H1 (cell line): ENCODE results near the gene CHP2. TPM values are rescaled to one million over a fixed set of nuclear protein-coding genes. Genes with fewer than 3 reads are reported as not detected.

Source experiments
- CTCF ChIA-PET: fragments of 300-600 bp; sonication (Branson Sonifier 250); formaldehyde crosslinking; loops from one replicate; lab custom pipeline; 2021; ENCODE audit not compliant: partially characterized antibody; lab: Charles Lee
- POLR2A ChIA-PET: fragments of 300-600 bp; sonication (Branson Sonifier 250); formaldehyde crosslinking; loops from one replicate; lab custom pipeline; 2021; ENCODE audit warnings: inconsistent platforms; ENCODE audit not compliant: partially characterized antibody; lab: Charles Lee
- DNase-seq, 2 experiments: peaks; one replicate each; pipeline versions ENCODE4 v3.0.0 to v3.0.0-alpha.2; 2010 to 2022; ENCODE audit warnings: low spot score in 2 of 2, low read depth in 1 of 2, mixed read lengths in 1 of 2
- FAIRE-seq: peaks from 2 replicates; lab custom pipeline; 2011; peaks lifted over from hg19 to GRCh38; lab: Jason Lieb, UNC
- H2AFZ ChIP-seq: 2 replicates; pipeline ENCODE4 v1.8.1; 2012; ENCODE audit warnings: low read length, inconsistent platforms
- H2AK5ac ChIP-seq: 2 replicates; pipeline ENCODE4 v1.6.1; 2013; ENCODE audit warnings: low read depth, low read length
- H2BK120ac ChIP-seq: replicated peaks from 2 replicates; pipeline ENCODE3; 2013; ENCODE audit warnings: low read depth, low read length, inconsistent platforms
- H2BK12ac ChIP-seq: 2 replicates; pipeline ENCODE4 v1.6.1; 2013; ENCODE audit warnings: low read depth, low read length
- H2BK15ac ChIP-seq: 2 replicates; pipeline ENCODE4 v1.6.1; 2013; ENCODE audit warnings: low read length
- H2BK20ac ChIP-seq: 2 replicates; pipeline ENCODE4 v1.6.1; 2013; ENCODE audit warnings: low read length
- H2BK5ac ChIP-seq: 2 replicates; pipeline ENCODE4 v1.6.1; 2013; ENCODE audit warnings: low read depth, low read length
- H3K14ac ChIP-seq: 2 replicates; pipeline ENCODE4 v1.6.1; 2013; ENCODE audit warnings: inconsistent platforms; ENCODE audit not compliant: insufficient read length
- H3K18ac ChIP-seq: 2 replicates; pipeline ENCODE4 v1.6.1; 2013; ENCODE audit warnings: low read length; ENCODE audit errors: extremely low read depth
- H3K23ac ChIP-seq: 2 replicates; pipeline ENCODE4 v1.6.1; 2013; ENCODE audit warnings: inconsistent platforms; ENCODE audit not compliant: insufficient read length
- H3K23me2 ChIP-seq: 2 replicates; pipeline ENCODE4 v1.6.1; 2013; ENCODE audit warnings: low read depth, low read length
- H3K27ac ChIP-seq: 2 replicates; pipeline ENCODE4 v1.6.1; 2011; ENCODE audit warnings: low read depth, low read length, inconsistent platforms
- H3K27me3 ChIP-seq, 4 experiments: replicated peaks in 1 of 4; 1 replicate in 1 of 4; 2 replicates in 3 of 4; pipeline versions ENCODE4 v1.6.1 to v1.8.1; 2011 to 2013; ENCODE audit warnings: low read length in 3 of 4, mild to moderate bottlenecking in 3 of 4, inconsistent platforms in 2 of 4, mixed read lengths in 2 of 4, moderate library complexity in 1 of 4; ENCODE audit not compliant: control insufficient read depth in 3 of 4, insufficient read depth in 3 of 4; ENCODE audit errors: extremely low read depth in 1 of 4
- H3K36me3 ChIP-seq, 4 experiments: 2 replicates each; pipeline versions ENCODE4 v1.6.1 to v1.8.1; 2011 to 2013; ENCODE audit warnings: mild to moderate bottlenecking in 4 of 4, low read length in 3 of 4, moderate library complexity in 2 of 4, control low read depth in 1 of 4, inconsistent platforms in 1 of 4; ENCODE audit not compliant: insufficient read depth in 4 of 4, control insufficient read depth in 2 of 4
- H3K4ac ChIP-seq: replicated peaks from 2 replicates; pipeline ENCODE3; 2013; ENCODE audit warnings: low read length, low read depth, mixed read lengths, inconsistent platforms; ENCODE audit not compliant: insufficient read length
- H3K4me1 ChIP-seq, 4 experiments: replicated peaks in 1 of 4; 1 replicate in 1 of 4; 2 replicates in 3 of 4; pipeline versions ENCODE4 v1.6.1 to v1.8.1; 2011 to 2013; ENCODE audit warnings: low read length in 3 of 4, inconsistent platforms in 2 of 4, mixed read lengths in 1 of 4; ENCODE audit not compliant: insufficient read depth in 4 of 4, control insufficient read depth in 3 of 4
- H3K4me2 ChIP-seq, 2 experiments: 2 replicates each; pipeline versions ENCODE4 v1.6.1 to v1.8.1; 2011 to 2013; ENCODE audit warnings: low read depth in 2 of 2, low read length in 2 of 2, control low read depth in 1 of 2, inconsistent platforms in 1 of 2, mild to moderate bottlenecking in 1 of 2; ENCODE audit not compliant: insufficient read depth in 1 of 2
- H3K4me3 ChIP-seq, 4 experiments: fragments of 200-600, 300-600 bp in 1 of 4; sonication (generic), shearing (Covaris generic), sonication (Bioruptor Twin) in 1 of 4; 2 replicates each; pipeline versions ENCODE4 v1.5.1 to v1.8.1; 2011 to 2016; ENCODE audit warnings: low read length in 4 of 4, low read depth in 3 of 4, control low read depth in 2 of 4, inconsistent platforms in 2 of 4, mild to moderate bottlenecking in 2 of 4, mixed read lengths in 1 of 4, moderate library complexity in 1 of 4; ENCODE audit not compliant: insufficient read depth in 2 of 4; ENCODE audit errors: extremely low read depth in 1 of 4
- H3K56ac ChIP-seq: replicated peaks from 2 replicates; pipeline ENCODE3; 2013; ENCODE audit warnings: low read depth, mild to moderate bottlenecking, mixed read lengths, low read length, inconsistent platforms; ENCODE audit not compliant: insufficient read length
- H3K79me1 ChIP-seq: 2 replicates; pipeline ENCODE4 v1.6.1; 2013; ENCODE audit warnings: low read depth, low read length, control low read depth
- H3K79me2 ChIP-seq, 2 experiments: 2 replicates each; pipeline versions ENCODE4 v1.6.1 to v1.8.1; 2012 to 2013; ENCODE audit warnings: low read length in 2 of 2, mild to moderate bottlenecking in 2 of 2, inconsistent platforms in 1 of 2; ENCODE audit not compliant: insufficient read depth in 2 of 2, control insufficient read depth in 1 of 2
- H3K9ac ChIP-seq, 4 experiments: replicated peaks in 1 of 4; 1 replicate in 1 of 4; 2 replicates in 3 of 4; pipeline versions ENCODE4 v1.6.1 to v1.8.1; 2011 to 2013; ENCODE audit warnings: low read depth in 3 of 4, low read length in 3 of 4, control low read depth in 2 of 4, mild to moderate bottlenecking in 2 of 4, moderate library complexity in 2 of 4, inconsistent platforms in 1 of 4; ENCODE audit errors: extremely low read depth in 1 of 4
- H3K9me3 ChIP-seq, 2 experiments: 2 replicates each; pipeline versions ENCODE4 v1.6.1 to v1.8.1; 2012 to 2013; ENCODE audit warnings: mild to moderate bottlenecking in 2 of 2, moderate library complexity in 2 of 2, control low read depth in 1 of 2, inconsistent platforms in 1 of 2, low read depth in 1 of 2, low read length in 1 of 2, mixed read lengths in 1 of 2; ENCODE audit not compliant: insufficient read depth in 2 of 2
- H4K20me1 ChIP-seq, 2 experiments: replicated peaks in 1 of 2; 2 replicates each; pipeline versions ENCODE3 to v1.8.1; 2011 to 2013; ENCODE audit warnings: inconsistent platforms in 2 of 2, low read length in 2 of 2, mild to moderate bottlenecking in 1 of 2; ENCODE audit not compliant: insufficient read depth in 2 of 2, control insufficient read depth in 1 of 2
- H4K5ac ChIP-seq: 2 replicates; pipeline ENCODE4 v1.6.1; 2013; ENCODE audit warnings: low read length, low read depth, mixed read lengths, inconsistent platforms; ENCODE audit not compliant: insufficient read length
- H4K8ac ChIP-seq: 2 replicates; pipeline ENCODE4 v1.8.0; 2013; ENCODE audit warnings: mild to moderate bottlenecking, moderate library complexity, low read length, inconsistent platforms; ENCODE audit not compliant: insufficient read depth; ENCODE audit errors: extremely low read depth
- H4K91ac ChIP-seq: replicated peaks from 2 replicates; pipeline ENCODE3; 2013; ENCODE audit warnings: low read length, mixed read lengths, inconsistent platforms; ENCODE audit not compliant: insufficient read length
- KDM1A ChIP-seq: fragments of 200-600, 300-600 bp; sonication (generic); IDR thresholded peaks from 2 replicates; pipeline ENCODE4 v1.7.1; 2016; ENCODE audit warnings: mild to moderate bottlenecking, low read length, borderline replicate concordance
- YY1 ChIP-seq: IDR thresholded peaks from 2 replicates; pipeline ENCODE4 v1.6.1; 2011; ENCODE audit warnings: low read depth, mild to moderate bottlenecking, low read length
- WGBS, 2 experiments: shearing (Covaris generic) in 1 of 2; methylation state at CpG; one replicate each; pipeline versions ENCODE4 v1.1.6 to v1.1.7; 2013 to 2015; ENCODE audit warnings: low lambda C conversion rate in 2 of 2, mixed read lengths in 2 of 2, inconsistent platforms in 1 of 2, low coverage in 1 of 2, missing lambda C conversion rate in 1 of 2; ENCODE audit not compliant: insufficient replicate concordance in 2 of 2, insufficient coverage in 1 of 2, insufficient read length in 1 of 2; ENCODE audit errors: extremely low coverage in 1 of 2, missing lambda C conversion rate in 1 of 2; 5-methylcytosine and 5-hydroxymethylcytosine counted together
- polyA plus RNA-seq, 7 experiments: library from polyadenylated mRNA; depleted of rRNA in 3 of 7; stranded (reverse) in 5 of 7; unstranded in 2 of 7; fragments of >200 nt in 5 of 7; fragments of 200-250 nt in 2 of 7; gene quantifications; 1 replicate in 5 of 7; 2 replicates in 1 of 7; 4 replicates in 1 of 7; pipeline versions ENCODE4 v1.2.1 to v1.2.3, GENCODE V29; 2011 to 2013; ENCODE audit warnings: missing spikeins in 2 of 7, mixed read lengths in 2 of 7
- total RNA-seq: library from RNA; stranded (reverse); fragmentation: NEBNext Ultra II Directional; extraction: Animal tissue kit (Norgen Biotek cat#: 25700); gene quantifications from 2 replicates; pipeline ENCODE4 v1.2.1, GENCODE V29; 2021

Gene CHP2
- total and polyA plus RNA-seq, 2 of the 8 experiments (the other 6 are each of a cell fraction or from before 2014, with no cell fraction given): 1.3 to 1.6 TPM

- TF ChIP-seq KDM1A (peak; percentile 81; the same call in 1 of the 2 replicates), YY1 (no peak)
- no peak overlapping the region for H3K23ac ChIP-seq
- no peak overlapping the region for H3K27ac ChIP-seq
- H3K9ac ChIP-seq: no peak overlapping the region
- DNase-seq (no peak), FAIRE-seq (peak; percentile 55)
- H2BK15ac ChIP-seq: 0 out of 2 replicates have a peak overlapping the region, but pooled peaks have one; percentile 37
- 72% methylated on average over 13 of the region's 17 CpGs; no CpG with 5 or more reads in 1 of the 2 experiments for WGBS, 2 experiments
- no peak overlapping the region for H2BK120ac ChIP-seq
- H4K91ac ChIP-seq: no peak overlapping the region
- H3K4me3 ChIP-seq: peak overlapping the region; percentile 58 to 67 (median 66)
- peaks cover 0 to 4% (median 2%) of the 10 kb centered on the region in 4 experiments; a peak in 4 of 7 replicates for H3K4me1 ChIP-seq
- H2BK12ac ChIP-seq: peak overlapping the region; percentile 29; the same call in 1 of the 2 replicates
- H3K79me1 ChIP-seq: no peaks in the 10 kb centered on the region
- no peak overlapping the region for H2BK5ac ChIP-seq
- ChIA-PET POLR2A (no interaction called here), CTCF (interaction anchor here (0.5 to 2.7 kb wide), 3 partner anchors 20 to 256 kb away, joined by 3 to 9 read pairs (median 3); no protein-coding TSS in a partner anchor)
- H4K5ac ChIP-seq: no peak overlapping the region
- H3K79me2 ChIP-seq: no peaks in the 10 kb centered on the region
- H3K18ac ChIP-seq: no peak overlapping the region; the same call in 1 of the 2 replicates
- H3K36me3 ChIP-seq: no peaks in the 10 kb centered on the region
- H3K14ac ChIP-seq: no peak overlapping the region
- no peak overlapping the region for H3K4ac ChIP-seq
- H4K20me1 ChIP-seq: no peaks in the 10 kb centered on the region
- H2BK20ac ChIP-seq: no peak overlapping the region
- H3K9me3 ChIP-seq: peaks cover 4 to 5% of the 10 kb centered on the region in 2 experiments; a peak in 1 of 4 replicates
- peaks cover 6 to 24% (median 23%) of the 10 kb centered on the region in 4 experiments; a peak in 6 of 7 replicates for H3K27me3 ChIP-seq
- H3K56ac ChIP-seq: no peak overlapping the region
- H4K8ac ChIP-seq: no peak overlapping the region
- peaks cover 14% of the 10 kb centered on the region; the same call in 1 of the 2 replicates for H3K23me2 ChIP-seq
- no peak overlapping the region for H2AK5ac ChIP-seq
- peak overlapping the region; percentile 89 for H3K4me2 ChIP-seq
- no peak overlapping the region for H2AFZ ChIP-seq
These were observed 775 bp upstream of the CHP2 start for GRCh38 chr16:23753908-23754593.
